H1 (cell line): Measurements from ENCODE around the gene NMT2. TPM values are rescaled to one million over a fixed set of nuclear protein-coding genes. Genes with fewer than 3 reads are reported as not detected.
A peak's percentile ranks its signal among the peaks of the same experiment; 100 is the strongest.

Experiments
- CTCF ChIA-PET: fragments of 300-600 bp; sonication (Branson Sonifier 250); formaldehyde crosslinking; loops from one replicate; lab custom pipeline; 2021; ENCODE audit not compliant: partially characterized antibody; lab: Charles Lee
- POLR2A ChIA-PET: fragments of 300-600 bp; sonication (Branson Sonifier 250); formaldehyde crosslinking; loops from one replicate; lab custom pipeline; 2021; ENCODE audit warnings: inconsistent platforms; ENCODE audit not compliant: partially characterized antibody; lab: Charles Lee
- DNase-seq, 2 experiments: peaks; one replicate each; pipeline versions ENCODE4 v3.0.0 to v3.0.0-alpha.2; 2010 to 2022; ENCODE audit warnings: low spot score in 2 of 2, low read depth in 1 of 2, mixed read lengths in 1 of 2
- FAIRE-seq: peaks from 2 replicates; lab custom pipeline; 2011; peaks lifted over from hg19 to GRCh38; lab: Jason Lieb, UNC
- H2AFZ ChIP-seq: 2 replicates; pipeline ENCODE4 v1.8.1; 2012; ENCODE audit warnings: low read length, inconsistent platforms
- H2AK5ac ChIP-seq: 2 replicates; pipeline ENCODE4 v1.6.1; 2013; ENCODE audit warnings: low read depth, low read length
- H2BK120ac ChIP-seq: replicated peaks from 2 replicates; pipeline ENCODE3; 2013; ENCODE audit warnings: low read depth, low read length, inconsistent platforms
- H2BK12ac ChIP-seq: 2 replicates; pipeline ENCODE4 v1.6.1; 2013; ENCODE audit warnings: low read depth, low read length
- H2BK15ac ChIP-seq: 2 replicates; pipeline ENCODE4 v1.6.1; 2013; ENCODE audit warnings: low read length
- H2BK20ac ChIP-seq: 2 replicates; pipeline ENCODE4 v1.6.1; 2013; ENCODE audit warnings: low read length
- H2BK5ac ChIP-seq: 2 replicates; pipeline ENCODE4 v1.6.1; 2013; ENCODE audit warnings: low read depth, low read length
- H3K14ac ChIP-seq: 2 replicates; pipeline ENCODE4 v1.6.1; 2013; ENCODE audit warnings: inconsistent platforms; ENCODE audit not compliant: insufficient read length
- H3K18ac ChIP-seq: 2 replicates; pipeline ENCODE4 v1.6.1; 2013; ENCODE audit warnings: low read length; ENCODE audit errors: extremely low read depth
- H3K23ac ChIP-seq: 2 replicates; pipeline ENCODE4 v1.6.1; 2013; ENCODE audit warnings: inconsistent platforms; ENCODE audit not compliant: insufficient read length
- H3K23me2 ChIP-seq: 2 replicates; pipeline ENCODE4 v1.6.1; 2013; ENCODE audit warnings: low read depth, low read length
- H3K27ac ChIP-seq: 2 replicates; pipeline ENCODE4 v1.6.1; 2011; ENCODE audit warnings: low read depth, low read length, inconsistent platforms
- H3K27me3 ChIP-seq, 4 experiments: replicated peaks in 1 of 4; 1 replicate in 1 of 4; 2 replicates in 3 of 4; pipeline versions ENCODE4 v1.6.1 to v1.8.1; 2011 to 2013; ENCODE audit warnings: low read length in 3 of 4, mild to moderate bottlenecking in 3 of 4, inconsistent platforms in 2 of 4, mixed read lengths in 2 of 4, moderate library complexity in 1 of 4; ENCODE audit not compliant: control insufficient read depth in 3 of 4, insufficient read depth in 3 of 4; ENCODE audit errors: extremely low read depth in 1 of 4
- H3K36me3 ChIP-seq, 4 experiments: 2 replicates each; pipeline versions ENCODE4 v1.6.1 to v1.8.1; 2011 to 2013; ENCODE audit warnings: mild to moderate bottlenecking in 4 of 4, low read length in 3 of 4, moderate library complexity in 2 of 4, control low read depth in 1 of 4, inconsistent platforms in 1 of 4; ENCODE audit not compliant: insufficient read depth in 4 of 4, control insufficient read depth in 2 of 4
- H3K4ac ChIP-seq: replicated peaks from 2 replicates; pipeline ENCODE3; 2013; ENCODE audit warnings: low read length, low read depth, mixed read lengths, inconsistent platforms; ENCODE audit not compliant: insufficient read length
- H3K4me1 ChIP-seq, 4 experiments: replicated peaks in 1 of 4; 1 replicate in 1 of 4; 2 replicates in 3 of 4; pipeline versions ENCODE4 v1.6.1 to v1.8.1; 2011 to 2013; ENCODE audit warnings: low read length in 3 of 4, inconsistent platforms in 2 of 4, mixed read lengths in 1 of 4; ENCODE audit not compliant: insufficient read depth in 4 of 4, control insufficient read depth in 3 of 4
- H3K4me2 ChIP-seq, 2 experiments: 2 replicates each; pipeline versions ENCODE4 v1.6.1 to v1.8.1; 2011 to 2013; ENCODE audit warnings: low read depth in 2 of 2, low read length in 2 of 2, control low read depth in 1 of 2, inconsistent platforms in 1 of 2, mild to moderate bottlenecking in 1 of 2; ENCODE audit not compliant: insufficient read depth in 1 of 2
- H3K4me3 ChIP-seq, 4 experiments: fragments of 200-600, 300-600 bp in 1 of 4; sonication (generic), shearing (Covaris generic), sonication (Bioruptor Twin) in 1 of 4; 2 replicates each; pipeline versions ENCODE4 v1.5.1 to v1.8.1; 2011 to 2016; ENCODE audit warnings: low read length in 4 of 4, low read depth in 3 of 4, control low read depth in 2 of 4, inconsistent platforms in 2 of 4, mild to moderate bottlenecking in 2 of 4, mixed read lengths in 1 of 4, moderate library complexity in 1 of 4; ENCODE audit not compliant: insufficient read depth in 2 of 4; ENCODE audit errors: extremely low read depth in 1 of 4
- H3K56ac ChIP-seq: replicated peaks from 2 replicates; pipeline ENCODE3; 2013; ENCODE audit warnings: low read depth, mild to moderate bottlenecking, mixed read lengths, low read length, inconsistent platforms; ENCODE audit not compliant: insufficient read length
- H3K79me1 ChIP-seq: 2 replicates; pipeline ENCODE4 v1.6.1; 2013; ENCODE audit warnings: low read depth, low read length, control low read depth
- H3K79me2 ChIP-seq, 2 experiments: 2 replicates each; pipeline versions ENCODE4 v1.6.1 to v1.8.1; 2012 to 2013; ENCODE audit warnings: low read length in 2 of 2, mild to moderate bottlenecking in 2 of 2, inconsistent platforms in 1 of 2; ENCODE audit not compliant: insufficient read depth in 2 of 2, control insufficient read depth in 1 of 2
- H3K9ac ChIP-seq, 4 experiments: replicated peaks in 1 of 4; 1 replicate in 1 of 4; 2 replicates in 3 of 4; pipeline versions ENCODE4 v1.6.1 to v1.8.1; 2011 to 2013; ENCODE audit warnings: low read depth in 3 of 4, low read length in 3 of 4, control low read depth in 2 of 4, mild to moderate bottlenecking in 2 of 4, moderate library complexity in 2 of 4, inconsistent platforms in 1 of 4; ENCODE audit errors: extremely low read depth in 1 of 4
- H3K9me3 ChIP-seq, 2 experiments: 2 replicates each; pipeline versions ENCODE4 v1.6.1 to v1.8.1; 2012 to 2013; ENCODE audit warnings: mild to moderate bottlenecking in 2 of 2, moderate library complexity in 2 of 2, control low read depth in 1 of 2, inconsistent platforms in 1 of 2, low read depth in 1 of 2, low read length in 1 of 2, mixed read lengths in 1 of 2; ENCODE audit not compliant: insufficient read depth in 2 of 2
- H4K20me1 ChIP-seq, 2 experiments: replicated peaks in 1 of 2; 2 replicates each; pipeline versions ENCODE3 to v1.8.1; 2011 to 2013; ENCODE audit warnings: inconsistent platforms in 2 of 2, low read length in 2 of 2, mild to moderate bottlenecking in 1 of 2; ENCODE audit not compliant: insufficient read depth in 2 of 2, control insufficient read depth in 1 of 2
- H4K5ac ChIP-seq: 2 replicates; pipeline ENCODE4 v1.6.1; 2013; ENCODE audit warnings: low read length, low read depth, mixed read lengths, inconsistent platforms; ENCODE audit not compliant: insufficient read length
- H4K8ac ChIP-seq: 2 replicates; pipeline ENCODE4 v1.8.0; 2013; ENCODE audit warnings: mild to moderate bottlenecking, moderate library complexity, low read length, inconsistent platforms; ENCODE audit not compliant: insufficient read depth; ENCODE audit errors: extremely low read depth
- H4K91ac ChIP-seq: replicated peaks from 2 replicates; pipeline ENCODE3; 2013; ENCODE audit warnings: low read length, mixed read lengths, inconsistent platforms; ENCODE audit not compliant: insufficient read length
- CREB1 ChIP-seq: IDR thresholded peaks from 2 replicates; pipeline ENCODE4 v1.6.1; 2012; ENCODE audit warnings: inconsistent platforms
- HDAC6 ChIP-seq: IDR thresholded peaks from one replicate; pipeline ENCODE4 v1.7.1; 2012; ENCODE audit warnings: low read depth, mild to moderate bottlenecking, inconsistent platforms, low read length, moderate library complexity
- WGBS, 2 experiments: shearing (Covaris generic) in 1 of 2; methylation state at CpG; one replicate each; pipeline versions ENCODE4 v1.1.6 to v1.1.7; 2013 to 2015; ENCODE audit warnings: low lambda C conversion rate in 2 of 2, mixed read lengths in 2 of 2, inconsistent platforms in 1 of 2, low coverage in 1 of 2, missing lambda C conversion rate in 1 of 2; ENCODE audit not compliant: insufficient replicate concordance in 2 of 2, insufficient coverage in 1 of 2, insufficient read length in 1 of 2; ENCODE audit errors: extremely low coverage in 1 of 2, missing lambda C conversion rate in 1 of 2; 5-methylcytosine and 5-hydroxymethylcytosine counted together
- polyA plus RNA-seq, 7 experiments: library from polyadenylated mRNA; depleted of rRNA in 3 of 7; stranded (reverse) in 5 of 7; unstranded in 2 of 7; fragments of >200 nt in 5 of 7; fragments of 200-250 nt in 2 of 7; gene quantifications; 1 replicate in 5 of 7; 2 replicates in 1 of 7; 4 replicates in 1 of 7; pipeline versions ENCODE4 v1.2.1 to v1.2.3, GENCODE V29; 2011 to 2013; ENCODE audit warnings: missing spikeins in 2 of 7, mixed read lengths in 2 of 7
- total RNA-seq: library from RNA; stranded (reverse); fragmentation: NEBNext Ultra II Directional; extraction: Animal tissue kit (Norgen Biotek cat#: 25700); gene quantifications from 2 replicates; pipeline ENCODE4 v1.2.1, GENCODE V29; 2021

Gene NMT2
- total and polyA plus RNA-seq, 2 of the 8 experiments (the other 6 are each of a cell fraction or from before 2014, with no cell fraction given) = 4.4 to 15.4 TPM

- FAIRE-seq (no peak), DNase-seq (no peak)
- H2BK15ac ChIP-seq = no peak overlapping the region
- H3K4me2 ChIP-seq = 0 out of 4 replicates have a peak overlapping the region, but pooled peaks of 1 of the 2 experiments have one; percentile 13
- H3K9me3 ChIP-seq = no peaks in the 10 kb centered on the region
- H2AFZ ChIP-seq = peak overlapping the region; percentile 23; the same call in 1 of the 2 replicates
- H2BK12ac ChIP-seq = no peak overlapping the region
- no peak overlapping the region for H3K56ac ChIP-seq
- no peak overlapping the region for H3K18ac ChIP-seq
- H3K79me1 ChIP-seq = no peaks in the 10 kb centered on the region
- no peak overlapping the region for H3K4ac ChIP-seq
- H3K23ac ChIP-seq = no peak overlapping the region
- ChIA-PET POLR2A (interaction anchor here (0.6 kb wide), 1 partner anchor 29 kb away, joined by 3 read pairs; no protein-coding TSS in a partner anchor), CTCF (no interaction called here)
- H3K14ac ChIP-seq = no peak overlapping the region
- no peak overlapping the region for H3K27ac ChIP-seq
- TF ChIP-seq CREB1 (0 out of 2 replicates have a peak, but pooled peaks have one; percentile 32), HDAC6 (no peak)
- WGBS, 2 experiments = 79% methylated on average over 12 of the region's 12 CpGs; no CpG with 5 or more reads in 1 of the 2 experiments
- no peak overlapping the region for H4K91ac ChIP-seq
- H4K20me1 ChIP-seq = no peaks in the 10 kb centered on the region
- H3K36me3 ChIP-seq = no peaks in the 10 kb centered on the region
- H3K9ac ChIP-seq = no peak overlapping the region
- no peak overlapping the region for H3K4me3 ChIP-seq
- no peak overlapping the region for H2BK120ac ChIP-seq
- H2AK5ac ChIP-seq = no peak overlapping the region
- no peak overlapping the region for H2BK20ac ChIP-seq
- no peaks in the 10 kb centered on the region for H3K23me2 ChIP-seq
- H3K27me3 ChIP-seq = no peaks in the 10 kb centered on the region
- H3K79me2 ChIP-seq = no peaks in the 10 kb centered on the region
- H4K8ac ChIP-seq = no peak overlapping the region
- H2BK5ac ChIP-seq = no peak overlapping the region
- H4K5ac ChIP-seq = no peak overlapping the region
- peaks cover 0 to 8% (median 2%) of the 10 kb centered on the region in 4 experiments; a peak in 2 of 7 replicates for H3K4me1 ChIP-seq
Measured at GRCh38 chr10:15196021-15196834, 27.7 kb upstream of the NMT2 start.
